GM12878 (cell line): Measurements from ENCODE around the gene DOCK2. TPM values are rescaled to one million over a fixed set of nuclear protein-coding genes. Genes with fewer than 3 reads are reported as not detected.

Experiments
- CBX5 ChIP-seq: sonication (generic); IDR thresholded peaks from 2 replicates; pipeline ENCODE4 v1.6.1; 2016; ENCODE audit warnings: low read depth, moderate library complexity, mild to moderate bottlenecking, inconsistent platforms
- EZH2 ChIP-seq: IDR thresholded peaks from 2 replicates; pipeline ENCODE4 v1.6.1; 2012; ENCODE audit warnings: low read depth, mild to moderate bottlenecking, control low read depth, inconsistent platforms, low read length, borderline replicate concordance; ENCODE audit not compliant: control insufficient read depth
- GABPA ChIP-seq: IDR thresholded peaks from 2 replicates; pipeline ENCODE4 v1.6.1; 2014; ENCODE audit warnings: antibody characterized with exemption, low read depth, mild to moderate bottlenecking, inconsistent platforms
- HDAC6 ChIP-seq: fragments of 200-600 bp; sonication (generic); IDR thresholded peaks from one replicate; pipeline ENCODE4 v1.8.0; 2017; ENCODE audit warnings: antibody characterized with exemption; ENCODE audit not compliant: unreplicated experiment
- NRF1 ChIP-seq: conservative IDR thresholded peaks from 2 replicates; pipeline ENCODE4 v1.6.1; 2011; ENCODE audit warnings: mild to moderate bottlenecking, low read depth, low read length, improper control_type of control experiment
- RAD21 ChIP-seq: IDR thresholded peaks from 2 replicates; pipeline ENCODE4 v1.6.1; 2011; ENCODE audit warnings: mild to moderate bottlenecking, low read depth, low read length, moderate library complexity; ENCODE audit not compliant: insufficient read depth
- SREBF2 ChIP-seq: IDR thresholded peaks from 2 replicates; pipeline ENCODE4 v1.6.1; 2012; ENCODE audit warnings: mild to moderate bottlenecking, low read length
- YBX1 ChIP-seq: fragments of 450-650 bp; IDR thresholded peaks from 2 replicates; pipeline ENCODE4 v1.6.1; 2016; ENCODE audit warnings: antibody characterized with exemption
- polyA plus RNA-seq, 11 experiments: library from polyadenylated mRNA; depleted of rRNA in 4 of 11; unstranded in 6 of 11; stranded (reverse) in 5 of 11; fragments of >200 nt; fragmentation: Nextera tagmentation in 4 of 11; fragmentation: Illumina TruSeq in 1 of 11; extraction: Ambion mirVana in 4 of 11; extraction: Trizol in 1 of 11; gene quantifications; 1 replicate in 1 of 11; 2 replicates in 10 of 11; pipeline versions ENCODE4 v1.2.1 to v1.2.3, GENCODE V29; 2011 to 2016; ENCODE audit warnings: inconsistent platforms in 2 of 11, missing spikeins in 2 of 11, low read depth in 1 of 11
- total RNA-seq, 4 experiments: library from RNA; depleted of rRNA in 3 of 4; stranded (reverse); fragments of >200 nt in 3 of 4; fragmentation: Illumina TruSeq in 1 of 4; extraction: Trizol in 1 of 4; gene quantifications; 2 replicates each; pipeline versions ENCODE4 v1.2.1 to v1.2.3, GENCODE V29; 2013 to 2021
- TF ChIP-seq, protein P1 (sequence below): fragments of 450-650 bp; IDR thresholded peaks from 2 replicates; pipeline ENCODE4 v1.6.1; 2018; ENCODE audit warnings: borderline replicate concordance, mild to moderate bottlenecking; ENCODE audit not compliant: partially characterized antibody
- TF ChIP-seq, protein P2 (sequence below): fragments of 450-650 bp; IDR thresholded peaks from 2 replicates; pipeline ENCODE4 v1.6.1; 2017; ENCODE audit warnings: antibody characterized with exemption, mild to moderate bottlenecking, moderate library complexity

The DOCK2 gene
- total and polyA plus RNA-seq, 10 of the 15 experiments (the other 5 are each of a cell fraction or from before 2014, with no cell fraction given), result 34.2 to 192 (median 118) TPM

DNA sequence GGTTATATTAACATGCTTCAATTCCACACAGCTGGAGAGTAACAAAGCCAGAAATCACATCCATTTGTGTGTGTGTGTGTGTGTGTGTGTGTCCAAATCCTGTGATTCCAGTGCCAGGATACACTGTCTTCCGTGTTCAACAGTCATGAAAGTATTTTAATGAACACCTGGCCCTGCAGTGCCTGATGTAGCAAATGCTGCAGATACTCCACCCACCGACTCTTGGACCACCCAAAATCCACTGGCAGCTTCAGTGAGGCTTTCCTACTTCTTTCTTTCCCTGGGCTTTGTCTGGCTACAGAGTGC, 356.4 kb downstream of the DOCK2 start (continued):
- TF ChIP-seq, protein P1, sequence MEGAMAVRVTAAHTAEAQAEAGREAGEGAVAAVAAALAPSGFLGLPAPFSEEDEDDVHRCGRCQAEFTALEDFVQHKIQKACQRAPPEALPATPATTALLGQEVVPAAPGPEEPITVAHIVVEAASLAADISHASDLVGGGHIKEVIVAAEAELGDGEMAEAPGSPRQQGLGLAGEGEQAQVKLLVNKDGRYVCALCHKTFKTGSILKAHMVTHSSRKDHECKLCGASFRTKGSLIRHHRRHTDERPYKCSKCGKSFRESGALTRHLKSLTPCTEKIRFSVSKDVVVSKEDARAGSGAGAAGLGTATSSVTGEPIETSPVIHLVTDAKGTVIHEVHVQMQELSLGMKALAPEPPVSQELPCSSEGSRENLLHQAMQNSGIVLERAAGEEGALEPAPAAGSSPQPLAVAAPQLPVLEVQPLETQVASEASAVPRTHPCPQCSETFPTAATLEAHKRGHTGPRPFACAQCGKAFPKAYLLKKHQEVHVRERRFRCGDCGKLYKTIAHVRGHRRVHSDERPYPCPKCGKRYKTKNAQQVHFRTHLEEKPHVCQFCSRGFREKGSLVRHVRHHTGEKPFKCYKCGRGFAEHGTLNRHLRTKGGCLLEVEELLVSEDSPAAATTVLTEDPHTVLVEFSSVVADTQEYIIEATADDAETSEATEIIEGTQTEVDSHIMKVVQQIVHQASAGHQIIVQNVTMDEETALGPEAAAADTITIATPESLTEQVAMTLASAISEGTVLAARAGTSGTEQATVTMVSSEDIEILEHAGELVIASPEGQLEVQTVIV, result no peak
- TF ChIP-seq EZH2 (no peak), CBX5 (no peak), NRF1 (no peak), SREBF2 (no peak), HDAC6 (no peak), GABPA (no peak), YBX1 (no peak), RAD21 (no peak)
- TF ChIP-seq, protein P2, sequence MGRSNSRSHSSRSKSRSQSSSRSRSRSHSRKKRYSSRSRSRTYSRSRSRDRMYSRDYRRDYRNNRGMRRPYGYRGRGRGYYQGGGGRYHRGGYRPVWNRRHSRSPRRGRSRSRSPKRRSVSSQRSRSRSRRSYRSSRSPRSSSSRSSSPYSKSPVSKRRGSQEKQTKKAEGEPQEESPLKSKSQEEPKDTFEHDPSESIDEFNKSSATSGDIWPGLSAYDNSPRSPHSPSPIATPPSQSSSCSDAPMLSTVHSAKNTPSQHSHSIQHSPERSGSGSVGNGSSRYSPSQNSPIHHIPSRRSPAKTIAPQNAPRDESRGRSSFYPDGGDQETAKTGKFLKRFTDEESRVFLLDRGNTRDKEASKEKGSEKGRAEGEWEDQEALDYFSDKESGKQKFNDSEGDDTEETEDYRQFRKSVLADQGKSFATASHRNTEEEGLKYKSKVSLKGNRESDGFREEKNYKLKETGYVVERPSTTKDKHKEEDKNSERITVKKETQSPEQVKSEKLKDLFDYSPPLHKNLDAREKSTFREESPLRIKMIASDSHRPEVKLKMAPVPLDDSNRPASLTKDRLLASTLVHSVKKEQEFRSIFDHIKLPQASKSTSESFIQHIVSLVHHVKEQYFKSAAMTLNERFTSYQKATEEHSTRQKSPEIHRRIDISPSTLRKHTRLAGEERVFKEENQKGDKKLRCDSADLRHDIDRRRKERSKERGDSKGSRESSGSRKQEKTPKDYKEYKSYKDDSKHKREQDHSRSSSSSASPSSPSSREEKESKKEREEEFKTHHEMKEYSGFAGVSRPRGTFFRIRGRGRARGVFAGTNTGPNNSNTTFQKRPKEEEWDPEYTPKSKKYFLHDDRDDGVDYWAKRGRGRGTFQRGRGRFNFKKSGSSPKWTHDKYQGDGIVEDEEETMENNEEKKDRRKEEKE, result no peak
